G401 (cell line): ENCODE results near the gene MYT1. TPM values are rescaled to one million over a fixed set of nuclear protein-coding genes. Genes with fewer than 3 reads are reported as not detected.
"Not testable (repeated sequence)": the region's sequence is repeated elsewhere in the genome, so short reads cannot be mapped to it uniquely, and the experiment has no call there.

Source experiments
- DNase-seq: peaks from one replicate; pipeline ENCODE4 v3.0.0-alpha.2; 2015; ENCODE audit warnings: low spot score
- in situ Hi-C: cut with HindIII; loops from 2 replicates; pipeline ENCODE4 v1.10.0; 2016; ENCODE audit warnings: low sequenced_read_pairs, mixed read lengths
- total RNA-seq: library from RNA; depleted of rRNA; stranded (reverse); fragments of >200 nt; shearing (Covaris generic); gene quantifications from 2 replicates; pipeline ENCODE4 v1.2.3, GENCODE V29; 2014

The MYT1 gene
- total RNA-seq, 1 experiment from 2014 or later, result 0.20 TPM

DNA sequence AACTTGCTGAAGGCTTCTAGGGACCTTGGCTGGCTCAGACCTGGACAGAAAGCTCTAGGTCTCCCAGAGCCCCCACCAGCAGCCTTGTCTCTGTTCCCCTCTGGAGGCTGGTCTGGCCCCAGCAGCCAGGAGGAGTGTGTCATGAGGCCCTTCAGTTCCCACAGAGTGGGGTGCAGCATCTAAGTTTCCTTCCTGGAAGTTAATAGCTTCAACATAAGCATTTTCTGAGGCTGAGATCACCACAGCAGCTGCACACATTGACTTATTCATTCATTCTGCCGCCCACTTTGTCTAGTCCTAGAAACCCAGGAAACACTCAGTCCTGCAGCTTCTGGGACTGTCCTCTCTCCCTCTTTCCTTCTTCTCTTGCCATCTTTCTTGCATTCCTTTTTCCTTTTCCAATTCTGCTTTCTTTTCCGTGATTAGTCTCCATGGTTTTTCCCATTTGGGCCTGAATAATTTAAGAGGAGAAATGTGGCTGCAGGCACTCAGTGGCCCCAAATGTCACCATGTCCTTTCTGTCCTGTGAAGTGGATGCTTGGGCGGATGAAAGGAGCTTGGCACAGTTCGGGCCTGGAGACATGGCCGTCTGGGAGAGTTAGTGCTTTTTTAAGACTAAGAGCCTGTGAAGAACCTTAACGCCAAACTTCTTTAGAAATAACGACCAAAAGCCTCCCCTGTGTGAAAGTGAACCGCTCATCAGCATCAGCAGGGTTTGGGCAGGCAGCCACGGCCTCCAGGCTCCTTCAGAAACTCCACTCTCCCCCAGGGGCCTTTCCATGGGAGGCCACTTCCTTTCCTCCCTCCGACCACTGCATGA is 60.3 kb downstream of the MYT1 start:
- in situ Hi-C loops, result no loop called here

DNA sequence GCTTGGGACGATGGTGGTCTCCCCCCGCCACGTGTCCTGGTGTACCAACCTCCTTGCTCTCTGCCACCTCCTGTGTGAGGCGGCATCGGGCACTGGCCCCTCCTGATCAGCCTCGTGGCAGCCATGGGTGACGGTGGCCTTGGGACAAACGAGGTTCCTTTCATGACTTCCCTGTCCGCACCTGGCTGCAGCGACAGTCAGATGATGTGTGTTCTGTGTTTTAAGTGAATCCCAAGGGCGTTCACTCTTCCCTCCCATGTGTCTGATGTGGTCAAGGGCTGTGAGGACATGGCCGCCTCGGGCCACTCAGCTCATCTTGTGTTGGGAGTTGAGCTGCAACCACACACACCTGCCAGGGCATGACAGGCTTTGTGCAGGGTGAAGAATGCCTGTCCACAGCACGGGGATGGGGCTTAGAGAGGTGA is 60.9 kb downstream of the MYT1 start:
- no peak for DNase-seq
- in situ Hi-C loops, result no loop called here

More for the DNA sequence above, 60.3 kb downstream of the MYT1 start:
- DNase-seq, result no peak

DNA sequence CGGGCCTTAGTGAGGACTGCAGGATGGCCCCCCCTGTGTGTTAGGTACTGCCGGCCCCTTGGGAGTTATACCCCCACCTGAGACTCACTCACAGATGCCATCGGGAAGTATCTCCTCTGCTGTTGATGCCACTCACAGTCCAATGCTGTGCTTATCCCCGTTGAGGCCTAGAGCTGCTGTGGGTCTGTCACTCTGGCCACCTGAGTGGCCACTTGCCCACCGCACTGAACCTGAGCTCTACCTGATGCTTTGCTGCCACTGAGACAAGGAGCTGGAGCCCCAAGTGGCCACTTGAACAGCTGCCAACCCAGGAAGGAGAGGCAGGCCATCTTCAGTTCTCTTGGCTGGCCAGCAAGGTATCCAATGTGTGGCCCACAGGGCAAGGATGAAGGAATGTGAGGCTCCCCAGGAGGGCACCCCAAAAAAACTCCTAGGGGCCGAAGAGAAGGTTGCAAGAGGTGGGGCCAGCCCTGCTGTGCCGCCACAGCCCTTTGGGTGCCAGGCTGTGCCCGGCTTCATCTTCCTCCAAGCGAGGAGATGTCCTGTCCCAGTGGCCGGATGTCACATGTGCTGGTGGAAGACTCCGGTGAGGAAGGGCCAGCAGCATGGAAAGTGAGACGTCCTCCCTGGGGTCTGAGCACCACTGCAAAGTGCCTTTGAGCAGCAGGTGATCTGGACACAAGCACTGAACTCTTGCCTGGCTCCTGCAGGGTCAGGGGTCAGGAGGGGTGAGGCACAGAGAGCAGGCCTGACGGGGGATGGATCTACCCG is 61.8 kb downstream of the MYT1 start:
- DNase-seq, result no peak
- in situ Hi-C loops, result no loop called here

DNA sequence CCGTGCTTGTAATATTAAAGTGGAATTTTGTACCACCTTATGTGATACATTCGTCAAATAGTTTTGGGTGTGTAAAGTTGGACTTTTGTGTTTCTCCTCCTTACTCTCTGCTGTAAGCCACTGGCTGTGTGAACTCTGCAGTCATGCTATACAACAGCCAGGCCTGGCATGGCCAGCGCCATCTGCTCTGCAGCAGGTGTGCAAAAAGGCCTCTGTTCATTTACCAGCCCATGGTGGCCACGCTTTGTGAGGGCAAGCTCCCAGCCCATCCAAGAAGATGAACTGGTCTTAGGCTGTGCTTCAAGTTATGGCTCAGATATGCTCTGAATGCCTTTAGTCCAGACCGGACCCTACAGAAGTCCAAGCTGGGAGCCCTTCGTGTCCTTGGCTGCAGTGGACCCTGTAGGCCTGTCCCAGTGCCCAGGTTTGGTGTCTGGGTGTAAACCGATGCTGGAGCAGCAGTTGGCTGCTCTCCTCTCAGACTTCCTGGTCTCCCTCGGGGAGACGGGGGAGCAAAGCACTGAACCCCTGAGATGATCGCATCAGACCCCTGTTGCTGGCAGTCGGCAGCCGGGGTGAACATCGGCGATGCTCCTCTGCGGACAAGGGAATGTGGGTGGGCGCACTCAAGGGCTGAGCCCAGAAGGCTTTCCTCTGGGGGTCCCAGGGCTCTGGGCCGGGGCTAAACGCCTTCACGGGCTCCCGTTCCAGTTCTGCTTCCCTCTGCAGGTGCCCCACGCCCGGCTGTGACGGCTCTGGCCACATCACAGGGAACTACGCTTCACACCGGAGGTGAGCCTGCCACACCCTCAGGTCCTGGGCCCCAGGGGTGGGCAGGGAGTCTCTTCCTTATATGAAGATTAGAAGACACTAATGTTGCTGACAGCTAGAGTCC is 62.7 kb downstream of the MYT1 start:
- in situ Hi-C loops, result no loop called here
- DNase-seq, result peak; percentile 61

DNA sequence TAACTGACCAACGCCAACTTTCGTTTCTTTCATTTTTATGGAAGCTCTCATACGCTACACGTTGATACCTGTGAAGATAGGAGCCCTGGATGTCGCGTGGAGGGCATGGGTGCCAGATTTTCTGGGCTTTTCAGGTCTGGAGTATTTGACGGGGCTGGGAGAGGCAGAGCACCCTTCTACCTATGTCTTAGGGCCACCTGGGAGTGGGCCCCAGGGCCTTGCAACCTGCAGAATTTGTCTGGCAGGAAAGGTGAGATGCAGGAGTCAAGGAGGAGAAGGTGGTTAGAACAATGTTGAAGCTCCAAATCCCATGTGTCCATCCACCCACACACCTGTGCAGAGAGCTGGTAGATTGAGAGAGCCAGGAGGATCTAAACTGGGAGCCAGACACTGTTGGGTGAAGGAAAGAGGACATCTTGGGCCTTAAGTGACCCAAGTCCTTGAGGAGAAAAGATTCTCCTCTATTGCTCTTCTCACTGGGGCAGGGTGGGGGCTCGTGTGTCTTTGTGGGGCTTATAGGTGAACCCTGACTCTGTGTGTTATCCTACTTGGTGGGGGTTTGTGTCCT is 63.9 kb downstream of the MYT1 start:
- in situ Hi-C loops, result no loop called here
- no peak for DNase-seq

DNA sequence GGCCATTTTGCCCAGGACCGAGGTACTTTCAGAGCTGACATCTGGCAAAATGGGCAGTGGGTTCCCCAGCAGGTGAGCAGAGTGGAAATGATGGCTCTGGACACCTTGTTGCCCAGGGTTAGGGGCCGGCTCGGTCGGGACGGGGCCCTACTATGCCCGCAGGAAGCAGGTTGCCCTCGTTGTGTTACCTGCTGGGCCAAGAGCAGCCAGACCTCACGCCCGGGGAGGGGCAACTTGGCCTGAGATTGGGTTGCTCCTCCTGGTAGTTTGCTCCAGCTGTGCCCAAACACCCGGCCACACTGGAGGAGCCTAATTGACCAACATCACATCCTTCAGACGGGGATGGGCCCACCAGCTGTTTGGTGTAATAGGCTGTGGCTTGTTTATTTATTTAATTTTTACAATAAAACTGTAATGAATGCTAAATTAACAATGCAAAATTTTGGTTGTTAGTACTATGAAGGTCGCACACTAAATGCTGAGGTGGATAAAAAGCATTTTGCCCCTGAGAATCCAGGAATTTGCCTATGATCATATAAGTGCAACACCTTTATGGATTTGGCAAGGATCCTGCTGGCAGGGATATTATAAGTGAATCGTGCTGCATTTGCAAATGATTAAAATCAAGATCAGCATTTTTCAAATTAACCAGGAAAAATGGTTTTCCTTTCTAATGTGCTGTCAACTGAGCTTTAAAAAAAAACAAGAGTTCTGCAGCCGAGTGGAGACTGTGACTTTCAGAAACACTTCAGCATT is 64.7 kb downstream of the MYT1 start:
- no peak for DNase-seq
- in situ Hi-C loops, result no loop called here

DNA sequence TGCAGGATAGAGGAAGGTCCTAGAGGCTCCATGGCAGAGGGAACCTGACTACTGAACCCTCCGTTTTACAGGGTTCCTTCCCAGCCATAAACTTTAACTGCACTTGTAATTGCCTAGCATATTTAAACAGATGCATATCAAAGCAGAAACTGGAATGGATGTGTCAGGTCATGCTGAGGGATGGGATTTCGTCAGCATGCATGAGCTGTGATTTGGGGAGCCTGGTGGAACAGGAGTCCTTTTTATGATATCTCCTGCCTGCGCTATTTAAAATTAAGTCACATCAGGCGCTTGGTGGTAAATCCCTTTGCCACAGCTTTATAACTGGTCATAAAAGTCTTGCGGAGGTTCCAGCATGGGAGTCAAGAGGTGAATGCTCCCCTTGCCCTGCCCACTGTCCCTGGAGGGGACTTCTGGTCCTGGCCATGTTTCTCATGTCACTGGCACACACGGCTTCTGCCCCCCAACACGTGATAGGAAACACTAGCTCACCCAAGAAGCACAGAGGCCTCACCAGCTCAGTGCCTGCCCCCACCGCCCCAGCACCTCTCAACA is 65.3 kb downstream of the MYT1 start:
- DNase-seq, result no peak
- in situ Hi-C loops, result no loop called here

DNA sequence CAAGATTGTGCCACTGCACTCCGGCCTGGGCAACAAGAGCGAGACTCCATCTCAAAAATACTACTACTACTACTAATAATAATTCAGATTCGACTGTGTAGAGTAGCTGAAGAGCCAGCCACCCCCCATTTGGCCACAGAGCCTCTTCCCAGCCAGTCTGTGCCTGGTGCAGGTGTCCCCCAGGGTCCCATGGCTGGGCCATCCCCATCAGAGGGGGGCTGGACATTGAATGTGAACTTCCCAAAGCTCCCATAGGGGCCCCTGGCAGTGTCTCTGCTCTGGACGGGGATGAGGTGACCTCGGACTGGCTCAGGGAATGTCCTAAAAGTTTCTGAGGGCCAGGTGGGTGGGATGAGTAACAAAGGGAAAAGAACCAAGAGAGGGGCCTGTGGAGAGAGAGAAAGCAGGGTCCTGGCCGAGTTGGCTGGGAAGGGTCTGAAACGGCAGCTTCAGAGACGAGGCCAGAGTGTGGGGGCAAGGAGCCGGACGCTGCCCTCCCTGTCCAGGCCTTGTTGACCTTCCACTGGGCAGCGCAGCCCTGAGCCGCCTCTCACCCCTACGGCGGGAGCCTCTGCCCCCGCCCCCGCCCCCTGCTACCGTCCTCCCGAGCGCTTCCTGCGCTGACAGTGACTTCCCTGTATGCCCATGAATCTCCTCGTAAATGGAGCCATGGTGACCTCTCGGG is 66.4 kb downstream of the MYT1 start:
- in situ Hi-C loops, result no loop called here
- no peak for DNase-seq

DNA sequence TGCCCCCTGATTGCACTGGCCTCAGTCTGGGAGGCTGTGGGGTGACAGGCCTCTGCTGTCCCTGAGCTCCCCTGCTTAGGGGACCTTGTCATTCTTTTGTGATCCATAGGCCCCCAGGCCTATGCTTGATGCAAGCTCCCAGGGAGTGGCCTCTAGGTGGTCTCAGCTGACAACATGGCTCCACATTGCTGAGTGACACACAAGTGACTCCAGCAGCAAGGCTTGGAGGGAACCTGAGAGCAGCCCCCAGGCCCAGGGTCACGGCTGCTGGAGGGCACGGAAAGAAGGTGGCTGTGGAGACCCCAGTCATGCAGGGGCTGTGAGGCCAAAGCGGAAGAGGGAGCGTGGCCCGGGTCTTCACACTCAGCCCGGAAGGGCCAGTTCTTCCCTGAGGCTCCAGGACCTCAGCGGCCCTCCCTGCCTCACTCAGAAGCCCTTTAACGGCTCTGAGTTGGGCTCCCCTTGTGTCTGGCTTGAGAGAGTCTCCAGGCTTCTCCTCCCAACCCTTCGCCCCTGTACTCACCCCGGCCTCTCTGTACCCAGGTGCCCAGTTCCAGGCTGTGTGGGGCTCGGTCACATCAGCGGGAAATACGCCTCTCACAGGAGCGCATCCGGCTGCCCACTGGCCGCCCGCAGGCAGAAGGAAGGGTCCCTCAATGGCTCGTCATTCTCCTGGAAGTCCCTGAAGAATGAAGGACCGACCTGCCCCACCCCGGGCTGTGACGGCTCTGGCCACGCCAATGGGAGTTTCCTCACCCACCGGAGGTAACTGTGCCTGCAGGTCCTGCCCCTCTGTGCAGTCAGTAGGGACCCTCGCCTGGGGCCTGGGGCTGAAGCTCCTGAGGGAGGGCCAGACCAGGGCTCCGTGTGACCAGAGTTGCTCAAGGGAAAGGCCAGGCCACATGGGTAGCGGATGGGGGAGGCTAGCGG is 67.6 kb downstream of the MYT1 start:
- in situ Hi-C loops, result no loop called here
- no peak for DNase-seq

DNA sequence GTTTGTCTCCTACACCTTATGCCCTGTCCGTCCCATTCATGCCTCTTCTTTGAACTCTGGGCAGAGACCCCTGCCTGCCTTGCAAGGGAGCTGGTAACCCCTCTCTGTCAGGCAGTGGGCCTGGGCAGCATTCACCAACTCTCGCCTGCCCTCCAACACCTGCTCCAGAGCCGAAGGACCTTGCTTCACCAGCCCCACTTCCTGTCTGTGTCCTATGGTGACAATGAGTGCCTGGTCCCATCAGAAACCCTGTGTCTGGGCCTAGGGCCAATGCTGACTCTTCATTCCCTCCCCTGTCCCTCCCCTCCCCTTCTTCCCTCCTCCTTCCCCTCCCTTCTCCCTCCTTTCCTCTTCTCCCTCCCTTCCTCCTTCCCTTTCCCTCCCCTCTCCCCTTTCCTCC is 68.5 kb downstream of the MYT1 start:
- DNase-seq, result no peak
- in situ Hi-C loops, result no loop called here

DNA sequence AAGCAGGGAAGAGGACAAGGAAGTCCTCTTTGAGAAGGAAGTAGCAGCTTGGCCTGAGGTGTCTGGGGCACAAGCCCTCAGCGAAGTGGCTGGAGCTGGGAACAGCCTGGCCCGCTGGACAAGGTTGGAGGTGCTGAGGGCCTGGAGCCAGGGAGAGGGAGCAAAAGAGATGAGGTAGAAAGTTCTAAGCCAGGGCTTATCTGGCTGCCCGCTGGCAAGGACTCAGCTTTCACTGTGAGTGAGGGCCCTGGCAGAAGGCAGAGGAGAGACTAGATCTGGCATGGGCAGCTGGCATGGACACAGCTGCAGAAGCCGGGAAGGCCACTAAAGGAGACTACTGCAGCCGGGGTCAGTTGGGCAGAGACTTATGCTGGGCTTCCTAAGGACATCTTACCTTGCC is 69.5 kb downstream of the MYT1 start:
- in situ Hi-C loops, result no loop called here
- DNase-seq, result no peak

DNA sequence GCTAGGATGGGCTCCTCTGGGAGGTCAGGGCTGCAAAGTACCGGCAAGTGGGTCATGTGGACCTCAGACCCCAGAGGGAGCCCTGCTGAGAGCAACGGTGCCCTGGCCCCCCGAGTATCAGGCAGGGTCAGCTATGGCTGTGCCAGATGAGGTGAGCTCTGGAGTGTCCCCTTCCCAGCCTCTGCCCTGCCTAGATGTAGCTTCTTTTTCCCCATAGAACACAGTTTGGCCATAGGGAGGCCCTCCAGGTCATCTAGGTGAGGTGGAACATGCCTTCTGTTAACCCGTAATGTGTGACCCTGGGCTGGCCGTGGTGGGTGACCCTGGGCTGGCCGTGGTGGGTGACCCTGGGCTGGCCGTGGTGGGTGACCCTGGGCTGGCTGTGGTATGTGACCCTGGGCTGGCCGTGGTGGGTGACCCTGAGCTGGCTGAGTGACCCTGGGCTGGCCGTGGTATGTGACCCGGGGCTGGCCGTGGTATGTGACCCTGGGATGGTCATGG is 70.1 kb downstream of the MYT1 start:
- DNase-seq, result no peak
- in situ Hi-C loops, result no loop called here

DNA sequence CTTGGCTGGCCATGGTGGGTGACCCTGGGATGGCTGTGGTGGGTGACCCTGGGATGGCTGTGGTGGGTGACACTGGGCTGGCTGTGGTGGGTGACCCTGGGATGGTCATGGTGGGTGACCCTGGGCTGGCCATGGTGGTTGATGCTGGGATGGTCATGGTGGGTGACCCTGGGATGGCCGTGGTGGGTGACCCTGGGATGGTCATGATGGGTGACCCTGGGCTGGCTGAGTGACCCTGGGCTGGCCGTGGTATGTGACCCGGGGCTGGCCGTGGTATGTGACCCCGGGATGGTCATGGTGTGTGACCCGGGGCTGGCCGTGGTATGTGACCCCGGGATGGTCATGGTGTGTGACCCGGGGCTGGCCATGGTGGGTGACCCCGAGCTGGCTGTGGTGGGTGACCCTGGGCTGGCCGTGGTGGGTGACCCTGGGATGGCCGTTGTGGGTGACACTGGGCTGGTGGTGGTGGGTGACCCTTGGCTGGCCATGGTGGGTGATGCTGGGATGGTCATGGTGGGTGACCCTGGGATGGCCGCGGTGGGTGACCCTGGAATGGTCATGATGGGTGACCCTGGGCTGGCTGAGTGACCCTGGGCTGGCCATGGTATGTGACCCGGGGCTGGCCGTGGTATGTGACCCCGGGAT is 70.8 kb downstream of the MYT1 start:
- DNase-seq, in situ Hi-C loops: not testable (repeated sequence)

DNA sequence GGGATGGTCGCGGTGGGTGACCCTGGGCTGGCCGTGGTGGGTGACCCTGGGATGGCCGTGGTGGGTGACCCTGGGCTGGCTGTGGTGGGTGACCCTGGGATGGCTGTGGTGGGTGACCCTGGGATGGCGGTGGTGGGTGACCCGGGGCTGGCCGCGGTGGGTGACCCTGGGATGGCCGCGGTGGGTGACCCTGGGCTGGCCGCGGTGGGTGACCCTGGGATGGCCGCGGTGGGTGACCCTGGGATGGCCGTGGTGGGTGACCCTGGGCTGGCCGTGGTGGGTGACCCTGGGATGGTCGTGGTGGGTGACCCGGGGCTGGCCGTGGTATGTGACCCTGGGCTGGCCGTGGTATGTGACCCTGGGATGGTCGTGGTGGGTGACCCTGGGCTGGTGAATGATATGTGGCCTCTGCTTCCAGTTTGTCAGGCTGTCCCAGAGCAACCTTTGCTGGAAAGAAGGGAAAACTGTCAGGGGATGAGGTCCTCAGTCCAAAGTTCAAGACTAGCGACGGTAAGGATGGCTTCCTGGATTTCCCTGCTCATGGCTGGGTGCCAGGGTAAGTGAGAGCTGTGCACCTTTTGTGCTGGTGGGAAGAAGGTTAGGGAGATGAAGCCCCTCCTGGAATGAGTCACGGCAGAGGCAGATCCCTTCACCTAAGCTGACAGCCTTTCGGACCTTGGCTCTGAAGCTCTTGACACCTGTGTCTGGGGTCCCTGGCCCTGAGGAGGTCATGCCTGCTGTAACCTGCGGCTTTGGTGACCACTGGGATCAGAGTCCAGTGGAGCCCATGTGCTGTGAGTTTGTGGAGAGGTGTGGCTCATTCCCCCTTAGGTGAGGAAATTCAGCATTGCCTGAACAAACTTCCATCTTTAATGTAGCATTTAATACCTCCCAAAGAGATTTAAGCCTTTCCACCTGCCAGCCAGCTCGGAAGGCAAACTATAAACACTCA is 72.2 kb downstream of the MYT1 start:
- in situ Hi-C loops, result no loop called here
- no peak for DNase-seq

DNA sequence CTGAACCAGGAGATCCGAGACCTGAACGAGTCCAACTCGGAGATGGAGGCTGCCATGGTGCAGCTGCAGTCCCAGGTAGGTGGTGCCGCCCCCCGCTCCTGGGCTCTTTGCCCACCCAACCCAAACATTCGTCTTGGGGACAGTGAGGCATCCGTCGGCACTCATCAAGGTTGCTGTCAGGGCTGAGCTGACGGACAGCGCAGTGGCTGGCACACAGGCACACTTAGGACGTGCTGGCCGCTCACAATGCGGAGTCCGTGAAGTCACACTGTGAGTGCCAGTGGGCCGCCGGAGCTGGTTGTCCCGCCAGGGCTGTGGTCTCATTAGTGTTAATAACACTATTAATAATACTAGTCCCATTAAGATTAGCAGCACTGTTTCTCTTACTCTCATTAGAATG is 73.1 kb downstream of the MYT1 start:
- in situ Hi-C loops, result no loop called here
- DNase-seq, result no peak
